ENCODE results near the gene FLVCR1.

GRCh38 chr1:212862111-212862690 lies 4.1 kb downstream of the FLVCR1 start:
- TF ChIP-seq CTCF (conservative IDR thresholded peaks at IDR 0.05; ENCODE audit: low read depth, low read length) (no peak), EZH2 (IDR thresholded peaks at IDR 0.05; ENCODE audit: borderline replicate concordance, low read depth, low read length, poor library complexity, severe bottlenecking) (no peak)

Measured in A673 (cell line).